Lower leg skin (tissue), 3 donors: ENCODE data around the gene EPS8L2.

ENCODE experiments used
- POLR2A ChIP-seq, 2 donors: fragments of 450-650 bp; IDR thresholded peaks; one replicate each; pipeline ENCODE4 v1.6.1; 2016 to 2017; ENCODE audit warnings: antibody characterized with exemption in 2 of 2, mild to moderate bottlenecking in 1 of 2, moderate library complexity in 1 of 2
- TF ChIP-seq, protein P1 (sequence below), 3 donors: fragments of 450-650 bp; IDR thresholded peaks; one replicate each; pipeline ENCODE4 v1.5.1; 2016; ENCODE audit warnings: antibody characterized with exemption in 3 of 3, mild to moderate bottlenecking in 3 of 3, moderate library complexity in 2 of 3

- no peak for TF ChIP-seq POLR2A (IDR thresholded peaks at IDR 0.05)
- TF ChIP-seq, protein P1, sequence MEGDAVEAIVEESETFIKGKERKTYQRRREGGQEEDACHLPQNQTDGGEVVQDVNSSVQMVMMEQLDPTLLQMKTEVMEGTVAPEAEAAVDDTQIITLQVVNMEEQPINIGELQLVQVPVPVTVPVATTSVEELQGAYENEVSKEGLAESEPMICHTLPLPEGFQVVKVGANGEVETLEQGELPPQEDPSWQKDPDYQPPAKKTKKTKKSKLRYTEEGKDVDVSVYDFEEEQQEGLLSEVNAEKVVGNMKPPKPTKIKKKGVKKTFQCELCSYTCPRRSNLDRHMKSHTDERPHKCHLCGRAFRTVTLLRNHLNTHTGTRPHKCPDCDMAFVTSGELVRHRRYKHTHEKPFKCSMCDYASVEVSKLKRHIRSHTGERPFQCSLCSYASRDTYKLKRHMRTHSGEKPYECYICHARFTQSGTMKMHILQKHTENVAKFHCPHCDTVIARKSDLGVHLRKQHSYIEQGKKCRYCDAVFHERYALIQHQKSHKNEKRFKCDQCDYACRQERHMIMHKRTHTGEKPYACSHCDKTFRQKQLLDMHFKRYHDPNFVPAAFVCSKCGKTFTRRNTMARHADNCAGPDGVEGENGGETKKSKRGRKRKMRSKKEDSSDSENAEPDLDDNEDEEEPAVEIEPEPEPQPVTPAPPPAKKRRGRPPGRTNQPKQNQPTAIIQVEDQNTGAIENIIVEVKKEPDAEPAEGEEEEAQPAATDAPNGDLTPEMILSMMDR (IDR thresholded peaks at IDR 0.05), result no peak
Measured at GRCh38 chr11:729492-730074, 23.6 kb downstream of the EPS8L2 start.
